ENCODE data around the gene DLK2.
"Not testable (repeated sequence)": the region's sequence is repeated elsewhere in the genome, so short reads cannot be mapped to it uniquely, and the experiment has no call there.

The DLK2 gene

DNA sequence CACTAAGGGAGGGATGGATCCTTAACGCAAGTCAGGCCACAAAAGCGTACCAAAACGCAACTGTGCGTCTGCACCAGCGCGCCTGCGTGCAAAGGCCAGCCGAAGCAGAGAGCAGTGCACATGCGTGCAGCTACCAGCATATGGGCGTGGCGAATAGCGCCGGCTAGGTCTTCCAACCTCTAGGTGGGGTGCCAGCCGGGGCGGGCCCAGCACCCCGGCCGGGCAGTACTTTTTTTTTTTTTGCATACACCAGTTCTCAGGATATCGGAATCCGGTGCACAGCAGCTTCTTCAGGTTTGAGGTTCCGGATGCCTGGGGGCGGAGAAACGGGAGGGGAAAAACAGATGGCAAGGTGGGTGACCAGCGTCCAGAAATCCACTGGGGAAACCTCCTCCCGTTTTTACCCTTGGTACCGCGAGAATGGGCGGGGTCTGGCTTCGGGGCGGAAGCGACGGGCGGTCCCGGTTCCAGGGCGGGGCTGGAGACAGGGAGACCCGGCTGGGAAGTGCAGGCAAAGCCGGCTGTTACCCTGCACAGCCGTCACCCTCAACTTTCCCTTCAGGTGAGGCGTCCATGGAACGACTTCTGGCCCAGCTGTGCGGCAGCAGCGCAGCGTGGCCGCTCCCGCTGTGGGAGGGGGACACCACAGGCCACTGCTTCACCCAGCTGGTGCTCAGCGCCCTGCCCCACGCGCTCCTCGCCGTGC, 27.8 kb downstream of the DLK2 start, which contains the start of gene ABCC10:
ABCC10 (plus strand) TSS at position 136 of the 706 bp plus-strand sequence; CDS start at position 574, 438 bp downstream.
- Histone ChIP-seq H3K9me3 (ENCODE audit: control insufficient read depth, insufficient read depth, low read length) (no peaks in the 10 kb centered on the region), H3K9me2 (replicated peaks; ENCODE audit: control insufficient read depth, low read length) (no peaks in the 10 kb centered on the region), H3K27me3 (ENCODE audit: control insufficient read depth, low read length) (no peaks in the 10 kb centered on the region), H3K4me3 (ENCODE audit: low read length) (peak within 1 kb of the TSS; percentile 96), H3K4me1 (ENCODE audit: control insufficient read depth, low read length) (peaks cover 18% of the 10 kb centered on the region), H3K79me2 (ENCODE audit: control insufficient read depth, low read length) (peaks cover 28% of the 10 kb centered on the region), H3F3A (ENCODE audit: control insufficient read depth, insufficient read depth) (no peaks in the 10 kb centered on the region), H4K20me1 (ENCODE audit: control insufficient read depth, insufficient read depth, low read depth, low read length) (no peaks in the 10 kb centered on the region), H3K4me2 (ENCODE audit: low read length) (peak within 1 kb of the TSS; percentile 71), H3K36me3 (ENCODE audit: control insufficient read depth, low read length) (peaks cover 14% of the 10 kb centered on the region), H3K27ac (ENCODE audit: low read depth, low read length) (peak within 1 kb of the TSS; percentile 54)
- TF ChIP-seq, protein P1, sequence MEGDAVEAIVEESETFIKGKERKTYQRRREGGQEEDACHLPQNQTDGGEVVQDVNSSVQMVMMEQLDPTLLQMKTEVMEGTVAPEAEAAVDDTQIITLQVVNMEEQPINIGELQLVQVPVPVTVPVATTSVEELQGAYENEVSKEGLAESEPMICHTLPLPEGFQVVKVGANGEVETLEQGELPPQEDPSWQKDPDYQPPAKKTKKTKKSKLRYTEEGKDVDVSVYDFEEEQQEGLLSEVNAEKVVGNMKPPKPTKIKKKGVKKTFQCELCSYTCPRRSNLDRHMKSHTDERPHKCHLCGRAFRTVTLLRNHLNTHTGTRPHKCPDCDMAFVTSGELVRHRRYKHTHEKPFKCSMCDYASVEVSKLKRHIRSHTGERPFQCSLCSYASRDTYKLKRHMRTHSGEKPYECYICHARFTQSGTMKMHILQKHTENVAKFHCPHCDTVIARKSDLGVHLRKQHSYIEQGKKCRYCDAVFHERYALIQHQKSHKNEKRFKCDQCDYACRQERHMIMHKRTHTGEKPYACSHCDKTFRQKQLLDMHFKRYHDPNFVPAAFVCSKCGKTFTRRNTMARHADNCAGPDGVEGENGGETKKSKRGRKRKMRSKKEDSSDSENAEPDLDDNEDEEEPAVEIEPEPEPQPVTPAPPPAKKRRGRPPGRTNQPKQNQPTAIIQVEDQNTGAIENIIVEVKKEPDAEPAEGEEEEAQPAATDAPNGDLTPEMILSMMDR (IDR thresholded peaks at IDR 0.05; ENCODE audit: low read depth, low read length, poor library complexity, severe bottlenecking): peak; percentile 60
- TF ChIP-seq EZH2phosphoT487 (IDR thresholded peaks at IDR 0.05; ENCODE audit: borderline replicate concordance, low read length): no peak

DNA sequence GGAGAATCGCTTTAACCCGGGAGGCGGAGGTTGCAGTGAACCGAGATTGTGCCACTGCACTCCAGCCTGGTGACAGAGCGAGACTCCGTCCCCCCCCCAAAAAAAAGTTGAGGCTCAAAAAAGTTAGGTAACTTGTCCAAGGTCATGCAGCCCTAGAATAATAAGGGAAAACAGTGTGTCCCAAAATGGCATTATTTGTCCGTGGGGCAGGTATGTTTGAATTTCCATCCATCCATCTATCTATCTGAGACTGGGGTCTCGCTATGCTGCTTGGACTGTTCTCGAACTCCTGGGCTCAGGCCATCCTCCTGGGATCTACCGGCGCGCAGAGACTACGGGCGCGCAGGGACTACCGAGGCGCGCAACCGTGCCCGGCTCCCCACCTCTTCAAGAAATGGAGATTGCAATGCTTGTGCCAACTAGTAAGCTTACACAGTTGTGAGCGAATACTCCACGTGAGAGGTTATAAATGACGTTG, 28.4 kb downstream of the DLK2 start:
- peak overlapping the region; percentile 54; the same call in 1 of the 2 replicates for H3K27ac ChIP-seq (ENCODE audit: low read depth, low read length)
- peaks cover 28% of the 10 kb centered on the region for H3K79me2 ChIP-seq (ENCODE audit: control insufficient read depth, low read length)
- H3K36me3 ChIP-seq (ENCODE audit: control insufficient read depth, low read length): peaks cover 8% of the 10 kb centered on the region
- H3K9me2 ChIP-seq (replicated peaks; ENCODE audit: control insufficient read depth, low read length): no peaks in the 10 kb centered on the region
- no peaks in the 10 kb centered on the region for H4K20me1 ChIP-seq (ENCODE audit: control insufficient read depth, insufficient read depth, low read depth, low read length)
- peak overlapping the region; percentile 71 for H3K4me2 ChIP-seq (ENCODE audit: low read length)
- peaks cover 18% of the 10 kb centered on the region for H3K4me1 ChIP-seq (ENCODE audit: control insufficient read depth, low read length)
- no peaks in the 10 kb centered on the region for H3F3A ChIP-seq (ENCODE audit: control insufficient read depth, insufficient read depth)
- TF ChIP-seq EZH2phosphoT487 (IDR thresholded peaks at IDR 0.05; ENCODE audit: borderline replicate concordance, low read length): no peak
- TF ChIP-seq, protein P1 (IDR thresholded peaks at IDR 0.05; ENCODE audit: low read depth, low read length, poor library complexity, severe bottlenecking): no peak
- H3K4me3 ChIP-seq (ENCODE audit: low read length): peak overlapping the region; percentile 96
- no peaks in the 10 kb centered on the region for H3K27me3 ChIP-seq (ENCODE audit: control insufficient read depth, low read length)
- H3K9me3 ChIP-seq (ENCODE audit: control insufficient read depth, insufficient read depth, low read length): no peaks in the 10 kb centered on the region

DNA sequence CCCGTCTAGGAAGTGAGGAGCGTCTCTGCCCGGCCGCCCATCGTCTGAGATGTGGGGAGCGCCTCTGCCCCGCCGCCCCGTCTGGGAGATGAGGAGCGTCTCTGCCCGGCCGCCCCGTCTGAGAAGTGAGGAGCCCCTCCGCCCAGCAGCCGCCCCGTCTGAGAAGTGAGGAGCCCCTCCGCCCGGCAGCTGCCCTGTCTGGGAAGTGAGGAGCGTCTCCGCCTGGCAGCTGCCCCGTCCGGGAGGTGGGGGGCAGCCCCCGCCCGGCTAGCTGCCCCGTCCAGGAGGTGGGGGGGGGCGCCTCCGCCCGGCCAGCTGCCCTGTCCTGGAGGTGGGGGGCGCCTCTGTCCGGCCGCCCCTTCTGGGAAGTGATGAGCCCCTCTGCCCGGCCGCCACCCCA, 30.3 kb downstream of the DLK2 start:
- not testable (repeated sequence) for H3K4me3 ChIP-seq (ENCODE audit: low read length); H3K27ac ChIP-seq (ENCODE audit: low read depth, low read length); H3K4me2 ChIP-seq (ENCODE audit: low read length); H3F3A ChIP-seq (ENCODE audit: control insufficient read depth, insufficient read depth); H3K9me2 ChIP-seq (replicated peaks; ENCODE audit: control insufficient read depth, low read length); H3K36me3 ChIP-seq (ENCODE audit: control insufficient read depth, low read length); H4K20me1 ChIP-seq (ENCODE audit: control insufficient read depth, insufficient read depth, low read depth, low read length); H3K9me3 ChIP-seq (ENCODE audit: control insufficient read depth, insufficient read depth, low read length); H3K27me3 ChIP-seq (ENCODE audit: control insufficient read depth, low read length)
- peaks cover 18% of the 10 kb centered on the region for H3K4me1 ChIP-seq (ENCODE audit: control insufficient read depth, low read length)
- peaks cover 24% of the 10 kb centered on the region for H3K79me2 ChIP-seq (ENCODE audit: control insufficient read depth, low read length)

DNA sequence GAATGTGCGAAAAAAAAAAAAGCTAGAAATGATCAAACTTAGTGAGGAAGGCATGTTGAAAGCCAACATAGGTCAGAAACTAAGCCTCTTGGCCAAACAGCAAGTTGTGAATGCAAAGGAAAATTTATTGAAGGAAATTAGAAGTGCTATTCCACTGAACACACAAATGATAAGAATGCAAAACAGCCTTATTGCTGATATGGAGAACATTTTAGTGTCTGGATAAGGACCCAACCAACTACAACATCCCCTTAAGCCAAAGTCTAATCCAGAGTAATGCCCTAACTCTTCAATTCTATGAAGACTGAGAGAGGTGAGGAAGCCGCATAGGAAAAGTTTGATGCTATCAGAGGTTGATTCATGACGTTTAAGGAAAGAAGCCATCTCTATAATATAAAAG, 33.5 kb downstream of the DLK2 start:
- Histone ChIP-seq H3K9me3 (ENCODE audit: control insufficient read depth, insufficient read depth, low read length) (no peaks in the 10 kb centered on the region), H3K27me3 (ENCODE audit: control insufficient read depth, low read length) (peaks cover 4% of the 10 kb centered on the region), H3K9me2 (replicated peaks; ENCODE audit: control insufficient read depth, low read length) (no peaks in the 10 kb centered on the region), H3K4me2 (ENCODE audit: low read length) (no peak overlapping the region), H4K20me1 (ENCODE audit: control insufficient read depth, insufficient read depth, low read depth, low read length) (no peaks in the 10 kb centered on the region), H3K27ac (ENCODE audit: low read depth, low read length) (no peak overlapping the region), H3K4me1 (ENCODE audit: control insufficient read depth, low read length) (peaks cover 1% of the 10 kb centered on the region), H3K79me2 (ENCODE audit: control insufficient read depth, low read length) (no peaks in the 10 kb centered on the region), H3K36me3 (ENCODE audit: control insufficient read depth, low read length) (no peaks in the 10 kb centered on the region), H3K4me3 (ENCODE audit: low read length) (no peak overlapping the region), H3F3A (ENCODE audit: control insufficient read depth, insufficient read depth) (no peaks in the 10 kb centered on the region)
- no peak for TF ChIP-seq EZH2phosphoT487 (IDR thresholded peaks at IDR 0.05; ENCODE audit: borderline replicate concordance, low read length)
- TF ChIP-seq, protein P1 (IDR thresholded peaks at IDR 0.05; ENCODE audit: low read depth, low read length, poor library complexity, severe bottlenecking): no peak
